SU-DHL-6 (cell line): ENCODE measurements around the gene NQO2.

ENCODE experiments used
- H2AFZ ChIP-seq: fragments of 200-600 bp; sonication (generic); 2 replicates; pipeline ENCODE4 v1.6.1; 2014; ENCODE audit warnings: low read depth, mild to moderate bottlenecking, moderate library complexity, mixed read lengths, antibody characterized with exemption, low read length; ENCODE audit not compliant: severe bottlenecking
- H3F3A ChIP-seq: fragments of 200-600 bp; shearing (Covaris generic); 2 replicates; pipeline ENCODE4 v1.6.0; 2016; ENCODE audit warnings: antibody characterized with exemption, mild to moderate bottlenecking; ENCODE audit not compliant: insufficient read depth
- H3K27ac ChIP-seq: fragments of 200-600 bp; sonication (generic); 2 replicates; pipeline ENCODE4 v1.5.1; 2016; ENCODE audit warnings: low read depth, mild to moderate bottlenecking, low read length, moderate library complexity, mixed read lengths
- H3K27me3 ChIP-seq: fragments of 200-600 bp; sonication (generic), shearing (Covaris generic); 2 replicates; pipeline ENCODE4 v1.6.0; 2014; ENCODE audit warnings: mild to moderate bottlenecking, low read length
- H3K36me3 ChIP-seq: fragments of 200-600 bp; sonication (generic); 2 replicates; pipeline ENCODE4 v1.6.1; 2014; ENCODE audit warnings: mild to moderate bottlenecking, low read length, mixed read lengths
- H3K4me2 ChIP-seq: fragments of 300-600, 200-600 bp; shearing (Covaris generic), sonication (generic); 2 replicates; pipeline ENCODE4 v1.6.0; 2014; ENCODE audit warnings: low read length, low read depth, mild to moderate bottlenecking; ENCODE audit not compliant: poor library complexity, severe bottlenecking
- H3K4me3 ChIP-seq: fragments of 200-600 bp; sonication (generic); 2 replicates; pipeline ENCODE4 v1.5.1; 2014; ENCODE audit warnings: antibody characterized with exemption, low read length, mild to moderate bottlenecking, mixed read lengths; ENCODE audit not compliant: insufficient read depth, poor library complexity, severe bottlenecking
- H3K79me2 ChIP-seq: fragments of 200-600 bp; sonication (generic); 2 replicates; pipeline ENCODE4 v1.6.1; 2014; ENCODE audit warnings: mild to moderate bottlenecking, low read length, moderate library complexity; ENCODE audit not compliant: insufficient read depth
- H3K9ac ChIP-seq: fragments of 200-600 bp; sonication (generic); 2 replicates; pipeline ENCODE4 v1.7.0; 2014; ENCODE audit warnings: mild to moderate bottlenecking, low read length
- H3K9me2 ChIP-seq: fragments of 200-600 bp; sonication (generic); replicated peaks from 2 replicates; pipeline ENCODE4 v1.6.1; 2014; ENCODE audit warnings: low read length; ENCODE audit not compliant: insufficient read depth
- H3K9me3 ChIP-seq: fragments of 200-600 bp; sonication (generic); 2 replicates; pipeline ENCODE4 v1.6.1; 2014; ENCODE audit warnings: low read length, mixed read lengths; ENCODE audit not compliant: insufficient read depth
- H4K20me1 ChIP-seq: fragments of 200-600 bp; sonication (generic); 2 replicates; pipeline ENCODE4 v1.6.1; 2014; ENCODE audit warnings: low read depth, mild to moderate bottlenecking, antibody characterized with exemption, low read length, moderate library complexity, mixed read lengths
- EZH2phosphoT487 ChIP-seq: fragments of 200-600 bp; sonication (generic), shearing (Covaris generic); conservative IDR thresholded peaks from 2 replicates; pipeline ENCODE4 v1.6.1; 2018; ENCODE audit warnings: mild to moderate bottlenecking, antibody characterized with exemption, low read length, moderate library complexity, mixed read lengths
- TF ChIP-seq, protein P1 (sequence below): fragments of 200-600 bp; sonication (generic); IDR thresholded peaks from one replicate; pipeline ENCODE4 v1.5.1; 2017; ENCODE audit warnings: antibody characterized with exemption, mild to moderate bottlenecking, low read length, moderate library complexity; ENCODE audit not compliant: insufficient read depth, poor library complexity, severe bottlenecking

NQO2 gene

DNA sequence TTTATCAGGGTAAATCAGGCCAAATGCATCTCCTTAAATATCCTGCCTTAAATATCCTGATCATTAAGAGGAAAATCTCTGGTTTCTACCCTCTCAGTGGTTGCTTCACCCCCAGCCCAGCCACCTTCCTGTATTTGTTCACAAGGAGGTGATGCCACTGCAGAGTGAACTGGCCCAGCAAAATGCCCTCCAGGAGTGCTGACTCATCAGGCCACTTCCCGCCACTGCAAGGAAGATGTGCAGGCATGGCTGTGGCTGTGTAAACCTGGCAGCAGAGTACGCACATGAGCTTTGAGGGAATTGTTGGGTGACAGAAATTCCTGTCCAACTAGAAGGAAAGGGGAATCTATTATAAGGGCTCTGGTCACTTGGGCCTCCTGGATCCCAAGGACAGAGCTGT is 13.8 kb downstream of the NQO2 start:
- Histone ChIP-seq H3K36me3 (peaks cover 24% of the 10 kb centered on the region), H3K27me3 (no peaks in the 10 kb centered on the region), H3K27ac (no peak overlapping the region), H2AFZ (no peak overlapping the region), H3K9me2 (no peaks in the 10 kb centered on the region), H3K4me2 (no peak overlapping the region), H3F3A (peaks cover 6% of the 10 kb centered on the region), H4K20me1 (no peaks in the 10 kb centered on the region), H3K9me3 (peaks cover 17% of the 10 kb centered on the region; the same call in 1 of the 2 replicates), H3K9ac (no peak overlapping the region), H3K79me2 (no peaks in the 10 kb centered on the region), H3K4me3 (no peak overlapping the region)
- no peak for TF ChIP-seq EZH2phosphoT487
- TF ChIP-seq, protein P1, sequence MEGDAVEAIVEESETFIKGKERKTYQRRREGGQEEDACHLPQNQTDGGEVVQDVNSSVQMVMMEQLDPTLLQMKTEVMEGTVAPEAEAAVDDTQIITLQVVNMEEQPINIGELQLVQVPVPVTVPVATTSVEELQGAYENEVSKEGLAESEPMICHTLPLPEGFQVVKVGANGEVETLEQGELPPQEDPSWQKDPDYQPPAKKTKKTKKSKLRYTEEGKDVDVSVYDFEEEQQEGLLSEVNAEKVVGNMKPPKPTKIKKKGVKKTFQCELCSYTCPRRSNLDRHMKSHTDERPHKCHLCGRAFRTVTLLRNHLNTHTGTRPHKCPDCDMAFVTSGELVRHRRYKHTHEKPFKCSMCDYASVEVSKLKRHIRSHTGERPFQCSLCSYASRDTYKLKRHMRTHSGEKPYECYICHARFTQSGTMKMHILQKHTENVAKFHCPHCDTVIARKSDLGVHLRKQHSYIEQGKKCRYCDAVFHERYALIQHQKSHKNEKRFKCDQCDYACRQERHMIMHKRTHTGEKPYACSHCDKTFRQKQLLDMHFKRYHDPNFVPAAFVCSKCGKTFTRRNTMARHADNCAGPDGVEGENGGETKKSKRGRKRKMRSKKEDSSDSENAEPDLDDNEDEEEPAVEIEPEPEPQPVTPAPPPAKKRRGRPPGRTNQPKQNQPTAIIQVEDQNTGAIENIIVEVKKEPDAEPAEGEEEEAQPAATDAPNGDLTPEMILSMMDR, result no peak

DNA sequence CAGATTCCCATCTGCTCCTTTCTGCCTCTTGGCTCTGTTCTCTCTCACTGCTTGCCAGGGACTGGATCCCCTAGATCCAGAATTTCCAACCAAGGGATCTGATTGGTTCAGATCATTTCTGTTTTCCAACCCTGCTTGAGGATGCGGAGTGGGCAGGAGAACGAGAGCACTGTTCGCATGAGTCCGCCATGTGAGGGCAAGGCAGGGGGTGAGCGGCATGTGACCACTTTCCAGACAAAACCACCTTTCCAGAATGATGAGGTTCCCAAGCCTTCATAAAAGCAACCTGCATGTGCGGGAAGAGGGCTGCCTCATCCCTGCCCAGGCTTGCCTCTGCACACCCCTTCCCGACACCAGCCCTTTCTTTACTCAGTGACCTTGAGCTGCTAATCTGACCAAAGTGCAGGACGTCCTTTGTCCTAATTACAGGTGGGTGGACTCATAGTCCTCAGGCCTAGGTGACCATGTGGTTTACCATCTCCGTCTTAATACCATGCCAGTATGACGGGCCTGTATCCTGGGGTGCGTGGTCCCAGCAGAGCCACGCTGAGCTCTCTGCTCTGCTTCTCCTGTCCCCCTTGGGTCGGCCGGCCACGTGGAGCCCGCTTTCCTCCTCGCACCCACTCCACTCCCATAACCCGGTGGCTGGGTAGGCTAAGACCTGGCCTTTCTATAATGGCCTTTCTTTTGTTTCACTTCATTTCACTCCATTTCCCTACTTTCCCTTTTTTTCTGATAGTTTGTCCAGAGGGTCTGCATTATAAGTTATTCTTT is 14.4 kb downstream of the NQO2 start:
- Histone ChIP-seq H3K9me2 (no peaks in the 10 kb centered on the region), H3K4me2 (no peak overlapping the region), H3K9me3 (peaks cover 17% of the 10 kb centered on the region; the same call in 1 of the 2 replicates), H4K20me1 (no peaks in the 10 kb centered on the region), H3F3A (peaks cover 12% of the 10 kb centered on the region), H3K79me2 (0 out of 2 replicates have a peak, but pooled peaks cover under 1% of the 10 kb centered on the region), H3K9ac (no peak overlapping the region), H3K36me3 (peaks cover 24% of the 10 kb centered on the region), H3K27me3 (no peaks in the 10 kb centered on the region), H3K27ac (no peak overlapping the region), H3K4me3 (no peak overlapping the region), H2AFZ (no peak overlapping the region)
- TF ChIP-seq, protein P1, result no peak
- TF ChIP-seq EZH2phosphoT487, result no peak

DNA sequence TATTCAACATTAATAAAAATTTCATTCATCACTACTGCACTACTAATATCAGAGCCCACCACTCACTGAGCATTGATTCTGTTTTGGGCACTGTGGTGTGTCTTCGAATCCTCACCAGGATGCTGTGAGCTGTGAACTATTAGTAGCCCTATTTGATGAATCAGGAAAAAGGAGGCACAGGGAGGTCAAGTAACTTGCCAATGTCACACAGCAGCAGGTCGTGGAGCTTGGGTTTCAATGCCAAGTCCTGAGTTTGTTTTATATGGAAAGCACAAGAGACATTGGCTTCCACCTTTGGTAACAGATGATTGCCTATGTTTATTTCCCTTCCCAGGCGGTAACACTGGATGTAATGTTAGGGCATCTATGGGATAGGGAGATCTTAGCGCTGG is 15.0 kb downstream of the NQO2 start:
- H3K27ac ChIP-seq, result no peak overlapping the region
- TF ChIP-seq EZH2phosphoT487, result no peak
- TF ChIP-seq, protein P1, result no peak
- no peak overlapping the region for H2AFZ ChIP-seq
- peaks cover 18% of the 10 kb centered on the region for H3F3A ChIP-seq
- peaks cover 24% of the 10 kb centered on the region for H3K36me3 ChIP-seq
- H3K4me2 ChIP-seq, result no peak overlapping the region
- H3K9me2 ChIP-seq, result no peaks in the 10 kb centered on the region
- peaks cover 6% of the 10 kb centered on the region; the same call in 1 of the 2 replicates for H3K79me2 ChIP-seq
- no peak overlapping the region for H3K4me3 ChIP-seq
- H3K27me3 ChIP-seq, result no peaks in the 10 kb centered on the region
- peaks cover 17% of the 10 kb centered on the region; the same call in 1 of the 2 replicates for H3K9me3 ChIP-seq
- H4K20me1 ChIP-seq, result no peaks in the 10 kb centered on the region
- no peak overlapping the region for H3K9ac ChIP-seq
